ENCODE measurements around the gene ASTN2. TPM values are rescaled to one million over a fixed set of nuclear protein-coding genes. Genes with fewer than 3 reads are reported as not detected.

ASTN2 gene
- total and polyA plus RNA-seq, 10 of the 15 experiments (the other 5 are each of a cell fraction or from before 2014, with no cell fraction given) = 1.4 to 15.7 (median 7.0) TPM

DNA sequence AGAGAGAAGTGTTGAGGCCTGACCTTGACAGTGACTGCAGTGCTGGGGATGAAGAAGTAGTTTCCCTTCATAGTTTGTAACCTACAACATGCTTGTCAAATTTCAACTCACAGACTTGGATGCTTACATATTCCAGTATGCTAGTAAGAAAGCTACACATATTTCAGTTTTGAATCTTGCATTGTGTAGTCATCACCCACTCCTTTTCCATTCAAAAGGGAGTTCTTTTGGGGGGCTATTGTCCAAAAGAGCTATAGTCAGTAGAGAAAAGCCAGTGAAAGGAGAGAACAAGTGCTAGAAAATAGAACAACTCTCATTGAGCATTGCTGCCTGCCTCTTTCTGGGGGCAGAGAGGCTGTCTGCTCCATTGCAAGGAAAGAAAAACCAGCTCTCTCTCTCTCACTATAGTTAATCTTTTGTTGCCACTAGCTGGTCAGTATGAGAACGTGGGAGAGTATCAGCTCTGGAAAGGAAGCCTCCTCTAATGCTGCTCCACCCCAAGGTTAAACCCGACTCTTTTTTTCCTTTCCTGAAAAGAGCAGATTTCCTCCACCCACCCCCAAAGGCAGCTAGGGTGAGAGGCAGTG is 7.3 kb downstream of the ASTN2 start (continued):
- TF ChIP-seq, protein P1, sequence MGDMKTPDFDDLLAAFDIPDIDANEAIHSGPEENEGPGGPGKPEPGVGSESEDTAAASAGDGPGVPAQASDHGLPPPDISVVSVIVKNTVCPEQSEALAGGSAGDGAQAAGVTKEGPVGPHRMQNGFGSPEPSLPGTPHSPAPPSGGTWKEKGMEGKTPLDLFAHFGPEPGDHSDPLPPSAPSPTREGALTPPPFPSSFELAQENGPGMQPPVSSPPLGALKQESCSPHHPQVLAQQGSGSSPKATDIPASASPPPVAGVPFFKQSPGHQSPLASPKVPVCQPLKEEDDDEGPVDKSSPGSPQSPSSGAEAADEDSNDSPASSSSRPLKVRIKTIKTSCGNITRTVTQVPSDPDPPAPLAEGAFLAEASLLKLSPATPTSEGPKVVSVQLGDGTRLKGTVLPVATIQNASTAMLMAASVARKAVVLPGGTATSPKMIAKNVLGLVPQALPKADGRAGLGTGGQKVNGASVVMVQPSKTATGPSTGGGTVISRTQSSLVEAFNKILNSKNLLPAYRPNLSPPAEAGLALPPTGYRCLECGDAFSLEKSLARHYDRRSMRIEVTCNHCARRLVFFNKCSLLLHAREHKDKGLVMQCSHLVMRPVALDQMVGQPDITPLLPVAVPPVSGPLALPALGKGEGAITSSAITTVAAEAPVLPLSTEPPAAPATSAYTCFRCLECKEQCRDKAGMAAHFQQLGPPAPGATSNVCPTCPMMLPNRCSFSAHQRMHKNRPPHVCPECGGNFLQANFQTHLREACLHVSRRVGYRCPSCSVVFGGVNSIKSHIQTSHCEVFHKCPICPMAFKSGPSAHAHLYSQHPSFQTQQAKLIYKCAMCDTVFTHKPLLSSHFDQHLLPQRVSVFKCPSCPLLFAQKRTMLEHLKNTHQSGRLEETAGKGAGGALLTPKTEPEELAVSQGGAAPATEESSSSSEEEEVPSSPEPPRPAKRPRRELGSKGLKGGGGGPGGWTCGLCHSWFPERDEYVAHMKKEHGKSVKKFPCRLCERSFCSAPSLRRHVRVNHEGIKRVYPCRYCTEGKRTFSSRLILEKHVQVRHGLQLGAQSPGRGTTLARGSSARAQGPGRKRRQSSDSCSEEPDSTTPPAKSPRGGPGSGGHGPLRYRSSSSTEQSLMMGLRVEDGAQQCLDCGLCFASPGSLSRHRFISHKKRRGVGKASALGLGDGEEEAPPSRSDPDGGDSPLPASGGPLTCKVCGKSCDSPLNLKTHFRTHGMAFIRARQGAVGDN (IDR thresholded peaks at IDR 0.05) = no peak
- no peak for TF ChIP-seq MTA2 (IDR thresholded peaks at IDR 0.05; ENCODE audit: low read depth)

DNA sequence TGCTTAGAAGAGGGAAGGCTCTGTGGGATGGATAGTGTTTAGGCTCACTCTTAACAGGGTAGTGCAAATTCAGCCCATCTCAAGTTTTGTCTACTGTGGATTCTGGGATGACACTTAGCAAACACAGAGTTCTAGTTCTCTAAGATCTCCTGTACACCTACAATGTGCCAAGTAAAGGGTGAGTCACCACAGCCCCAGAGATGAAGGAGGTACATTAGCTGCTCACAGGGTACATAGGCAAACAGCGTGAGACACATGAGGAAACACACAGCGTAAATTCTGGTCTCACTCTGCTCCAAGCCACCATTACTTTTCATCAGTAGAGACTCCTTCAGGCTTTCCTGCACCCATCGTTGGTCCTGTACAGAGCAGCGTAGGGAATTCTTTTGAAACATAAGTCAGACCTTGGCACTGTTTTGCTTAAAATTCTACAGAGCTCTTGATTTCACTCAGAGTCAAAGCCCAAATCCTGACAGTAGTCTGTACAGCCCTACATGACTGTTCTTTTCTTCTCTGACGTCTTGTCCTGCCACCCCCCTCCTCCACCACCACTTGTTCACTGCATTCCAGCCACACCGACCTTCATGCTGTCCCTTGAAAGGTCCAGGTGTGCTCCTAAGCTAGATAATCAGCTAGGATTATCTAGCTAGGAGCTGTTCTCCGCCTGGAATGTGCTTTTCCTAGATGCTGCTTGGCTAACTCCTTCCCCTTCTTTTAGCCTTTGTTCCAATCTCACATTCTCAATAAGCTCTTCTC is 8.7 kb downstream of the ASTN2 start:
- ChIA-PET RAD21 (ENCODE audit: unreplicated experiment) (no interaction called here), POLR2A (no interaction called here), CTCF (interaction anchor here (0.6 kb wide), 1 partner anchor 669 kb away, joined by 3 read pairs; no protein-coding TSS in a partner anchor), SMC1A (ENCODE audit: uncharacterized antibody, unreplicated experiment) (no interaction called here)
- H3K9me3 ChIP-seq (replicated peaks; ENCODE audit: control insufficient read depth, insufficient read depth, low read length) = no peaks in the 10 kb centered on the region
- H3K4me3 ChIP-seq = no peak overlapping the region
- FAIRE-seq (no peak), ATAC-seq (no peak), DNase-seq (ENCODE audit: low read depth, low spot score) (no peak)
- H3K9ac ChIP-seq (ENCODE audit: control insufficient read depth, insufficient read depth, low read length) = no peak overlapping the region
- no peaks in the 10 kb centered on the region for H4K20me1 ChIP-seq (ENCODE audit: control insufficient read depth, insufficient read depth)
- TF ChIP-seq FOS (IDR thresholded peaks at IDR 0.05; ENCODE audit: borderline replicate concordance, extremely low read depth, insufficient read length) = no peak
- H3K27me3 ChIP-seq (replicated peaks in 1 of 2; ENCODE audit: control insufficient read depth in 2 of 2, insufficient read depth in 2 of 2, low read length in 1 of 2) = no peaks in the 10 kb centered on the region; a peak in 2 of 4 replicates
- 1% methylated on average over 7 of the region's 7 CpGs for WGBS (ENCODE audit: insufficient coverage, insufficient replicate concordance, low lambda C conversion rate, missing lambda C conversion rate)
- no peak overlapping the region for H2AFZ ChIP-seq (ENCODE audit: control insufficient read depth, low read depth, low read length)
- in situ Hi-C loops (cut with MboI) = loop anchor here (25.0 kb wide), 1 partner anchor 669 kb away; no protein-coding TSS in a partner anchor
- no peaks in the 10 kb centered on the region for H3K79me2 ChIP-seq (ENCODE audit: control insufficient read depth, insufficient read depth, low read length)
- BruUV-seq (replicated peaks) = no TSS peak
- no peaks in the 10 kb centered on the region for H3K36me3 ChIP-seq (ENCODE audit: control insufficient read depth in 2 of 2, insufficient read depth in 2 of 2, low read length in 1 of 2)
- intact Hi-C loops (cut with micrococcal nuclease; ENCODE audit: unreplicated experiment) = no loop called here
- H3K4me2 ChIP-seq (ENCODE audit: control insufficient read depth, insufficient read depth) = no peak overlapping the region
- no peaks in the 10 kb centered on the region for H3K4me1 ChIP-seq (ENCODE audit: control insufficient read depth, insufficient read depth, low read length)
- H3K27ac ChIP-seq (ENCODE audit: control insufficient read depth, insufficient read depth) = no peak overlapping the region
